Upper lobe of left lung (tissue), 6 donors: ENCODE data around the gene PTCHD1. TPM values are rescaled to one million over a fixed set of nuclear protein-coding genes. Genes with fewer than 3 reads are reported as not detected.
A peak's percentile ranks its signal among the peaks of the same experiment; 100 is the strongest.

Experiments
- ATAC-seq, 2 donors: fragments of 200-7000 bp; cut with Tn5 transposase; one replicate each; pipeline ENCODE4 v1.9.1; 2022; ENCODE audit warnings: mild to moderate bottlenecking in 2 of 2, moderate library complexity in 2 of 2; ENCODE audit not compliant: low FRiP score in 2 of 2
- DNase-seq, 2 donors: peaks; one replicate each; pipeline ENCODE4 v3.0.0-alpha.2; 2019 to 2020
- H3K27ac ChIP-seq, 4 donors: fragments of 200-600 bp; sonication (generic); one replicate each; pipeline ENCODE4 v1.5.1; 2016 to 2019
- H3K27me3 ChIP-seq, 4 donors: fragments of 200-600 bp; sonication (generic); one replicate each; pipeline ENCODE4 v1.5.1; 2017 to 2019
- H3K36me3 ChIP-seq, 4 donors: fragments of 200-600 bp; sonication (generic); one replicate each; pipeline ENCODE4 v1.5.1; 2016 to 2019
- H3K4me1 ChIP-seq, 4 donors: fragments of 200-600 bp; sonication (generic); one replicate each; pipeline ENCODE4 v1.5.1; 2018 to 2019
- H3K4me3 ChIP-seq, 4 donors: fragments of 200-600 bp; sonication (generic); one replicate each; pipeline ENCODE4 v1.5.1; 2017 to 2019; ENCODE audit warnings: mild to moderate bottlenecking in 2 of 4, moderate library complexity in 1 of 4
- H3K9me3 ChIP-seq, 4 donors: fragments of 200-600 bp; sonication (generic); one replicate each; pipeline ENCODE4 v1.5.1; 2018 to 2019
- EP300 ChIP-seq, 4 donors: sonication (generic); formaldehyde crosslinking; IDR thresholded peaks; one replicate each; pipeline ENCODE4 v1.5.1; 2017; ENCODE audit warnings: antibody characterized with exemption in 4 of 4, control low read depth in 2 of 4
- POLR2A ChIP-seq, 4 donors: fragments of 450-650 bp; IDR thresholded peaks; one replicate each; pipeline ENCODE4 v1.5.1; 2016 to 2017; ENCODE audit warnings: antibody characterized with exemption in 4 of 4, mild to moderate bottlenecking in 2 of 4
- POLR2AphosphoS5 ChIP-seq, 2 donors: sonication (generic); formaldehyde crosslinking; IDR thresholded peaks; one replicate each; pipeline ENCODE4 v1.5.1; 2017; ENCODE audit warnings: antibody characterized with exemption in 2 of 2
- WGBS, 2 donors: methylation state at CpG; one replicate each; pipeline ENCODE4 v1.1.5; 2017 to 2018; 5-methylcytosine and 5-hydroxymethylcytosine counted together
- total RNA-seq, 6 donors: library from RNA; depleted of rRNA in 4 of 6; stranded (reverse); fragments of >200 nt in 4 of 6; gene quantifications; one replicate each; pipeline versions ENCODE4 v1.1.0 to v1.2.1, GENCODE V29; 2016 to 2021
- TF ChIP-seq, protein P1 (sequence below), 6 experiments: fragments of 450-650 bp in 4 of 6; fragments of 200-600 bp in 2 of 6; sonication (generic) in 2 of 6; IDR thresholded peaks; one replicate each; pipeline ENCODE4 v1.5.1; 2016 to 2019; ENCODE audit warnings: antibody characterized with exemption in 6 of 6
- donor health status: DM: no; HTN: no; CAD: no; lungs with moderate emphysema.
- donor health status: DM: no; HTN: yes; CAD: no; lungs with severe emphysema.

PTCHD1 gene
- 1 to 10 TPM in 3 of 6 donors, under 1 TPM in 3; 0.61 to 2.2 (median 1.4) TPM for total RNA-seq

DNA sequence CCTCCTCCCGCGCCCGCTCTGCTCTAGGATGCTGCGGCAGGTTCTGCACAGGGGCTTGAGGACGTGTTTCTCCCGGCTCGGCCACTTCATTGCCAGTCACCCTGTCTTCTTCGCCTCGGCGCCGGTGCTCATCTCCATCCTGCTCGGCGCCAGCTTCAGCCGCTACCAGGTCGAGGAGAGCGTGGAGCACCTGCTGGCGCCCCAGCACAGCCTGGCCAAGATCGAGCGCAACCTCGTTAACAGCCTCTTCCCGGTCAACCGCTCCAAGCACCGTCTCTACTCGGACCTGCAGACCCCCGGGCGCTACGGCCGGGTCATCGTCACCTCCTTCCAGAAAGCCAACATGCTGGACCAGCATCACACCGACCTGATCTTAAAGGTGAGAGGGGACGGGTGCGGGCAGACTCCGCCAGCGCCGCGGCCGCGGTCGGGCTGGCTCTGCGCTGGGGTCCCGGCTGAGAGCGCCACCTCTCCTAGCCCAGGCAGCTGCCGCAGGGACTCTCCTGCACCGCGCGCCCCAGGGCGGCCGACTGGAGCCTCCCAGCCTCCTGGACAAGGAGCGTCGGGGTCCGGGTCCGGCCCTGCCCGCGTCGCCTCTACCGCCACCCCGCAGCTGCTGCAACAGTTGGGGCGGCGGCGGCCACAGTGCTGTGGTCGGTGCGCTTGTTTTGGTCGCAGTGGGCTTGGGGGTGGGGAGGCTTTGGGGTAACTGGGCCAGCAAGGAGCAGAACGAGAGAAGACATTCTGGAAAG is at the start of gene PTCHD1:
PTCHD1 (plus strand) TSS at position 2 of the 752 bp plus-strand sequence; CDS start at position 29, 27 bp downstream.
- DNase-seq: peak in 1 of 2 donors; percentile 60
- H3K36me3 ChIP-seq: no peaks in the 10 kb centered on the region
- H3K27me3 ChIP-seq: peaks cover 0 to 28% (median 0%) of the 10 kb centered on the region in 4 donors
- peak within 1 kb of the TSS in 3 of 4 donors; percentile 37 to 42 (median 38) for H3K4me3 ChIP-seq
- no peak for TF ChIP-seq EP300 (IDR thresholded peaks at IDR 0.05)
- TF ChIP-seq, protein P1, sequence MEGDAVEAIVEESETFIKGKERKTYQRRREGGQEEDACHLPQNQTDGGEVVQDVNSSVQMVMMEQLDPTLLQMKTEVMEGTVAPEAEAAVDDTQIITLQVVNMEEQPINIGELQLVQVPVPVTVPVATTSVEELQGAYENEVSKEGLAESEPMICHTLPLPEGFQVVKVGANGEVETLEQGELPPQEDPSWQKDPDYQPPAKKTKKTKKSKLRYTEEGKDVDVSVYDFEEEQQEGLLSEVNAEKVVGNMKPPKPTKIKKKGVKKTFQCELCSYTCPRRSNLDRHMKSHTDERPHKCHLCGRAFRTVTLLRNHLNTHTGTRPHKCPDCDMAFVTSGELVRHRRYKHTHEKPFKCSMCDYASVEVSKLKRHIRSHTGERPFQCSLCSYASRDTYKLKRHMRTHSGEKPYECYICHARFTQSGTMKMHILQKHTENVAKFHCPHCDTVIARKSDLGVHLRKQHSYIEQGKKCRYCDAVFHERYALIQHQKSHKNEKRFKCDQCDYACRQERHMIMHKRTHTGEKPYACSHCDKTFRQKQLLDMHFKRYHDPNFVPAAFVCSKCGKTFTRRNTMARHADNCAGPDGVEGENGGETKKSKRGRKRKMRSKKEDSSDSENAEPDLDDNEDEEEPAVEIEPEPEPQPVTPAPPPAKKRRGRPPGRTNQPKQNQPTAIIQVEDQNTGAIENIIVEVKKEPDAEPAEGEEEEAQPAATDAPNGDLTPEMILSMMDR (IDR thresholded peaks at IDR 0.05): no peak
- TF ChIP-seq POLR2AphosphoS5 (IDR thresholded peaks at IDR 0.05): no peak
- TF ChIP-seq POLR2A (IDR thresholded peaks at IDR 0.05): no peak
- H3K4me1 ChIP-seq: peaks cover 0 to 26% (median 1%) of the 10 kb centered on the region in 4 donors
- H3K9me3 ChIP-seq: no peaks in the 10 kb centered on the region
- no peak for ATAC-seq
- WGBS, 2 donors: 45% methylated on average over 41 of the region's 64 CpGs; no CpG with 5 or more reads in 1 of the 2 donors
- no peak within 1 kb of the TSS for H3K27ac ChIP-seq

DNA sequence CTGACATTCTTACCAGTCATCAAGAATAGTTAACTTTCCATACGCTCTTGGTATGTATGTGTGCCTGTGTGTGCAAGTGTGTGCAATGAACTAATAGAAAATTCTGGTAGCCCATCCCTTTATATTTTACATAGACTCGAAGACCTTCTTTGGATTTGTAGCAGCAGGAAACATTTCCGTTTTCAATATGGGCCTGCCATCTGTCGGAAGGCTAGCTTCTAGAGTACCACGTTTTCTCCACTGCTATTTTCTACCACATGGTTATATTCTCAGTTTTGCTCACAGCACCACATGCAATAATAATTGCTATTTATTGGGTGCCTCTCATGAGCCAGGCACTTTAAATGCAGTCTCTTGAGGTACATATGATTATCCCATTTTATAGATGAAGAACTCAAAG is 47.9 kb upstream of the PTCHD1 start:
- H3K27me3 ChIP-seq: no peaks in the 10 kb centered on the region
- H3K9me3 ChIP-seq: no peaks in the 10 kb centered on the region
- no peaks in the 10 kb centered on the region for H3K36me3 ChIP-seq
- H3K4me1 ChIP-seq: no peaks in the 10 kb centered on the region
- DNase-seq (no peak), ATAC-seq (no peak)
- no peak overlapping the region for H3K4me3 ChIP-seq
- TF ChIP-seq, protein P1 (IDR thresholded peaks at IDR 0.05): no peak
- no peak for TF ChIP-seq EP300 (IDR thresholded peaks at IDR 0.05)
- no peak overlapping the region for H3K27ac ChIP-seq
- WGBS, 2 donors: 82 to 100% methylated on average over 4 to 5 of the region's 5 CpGs

DNA sequence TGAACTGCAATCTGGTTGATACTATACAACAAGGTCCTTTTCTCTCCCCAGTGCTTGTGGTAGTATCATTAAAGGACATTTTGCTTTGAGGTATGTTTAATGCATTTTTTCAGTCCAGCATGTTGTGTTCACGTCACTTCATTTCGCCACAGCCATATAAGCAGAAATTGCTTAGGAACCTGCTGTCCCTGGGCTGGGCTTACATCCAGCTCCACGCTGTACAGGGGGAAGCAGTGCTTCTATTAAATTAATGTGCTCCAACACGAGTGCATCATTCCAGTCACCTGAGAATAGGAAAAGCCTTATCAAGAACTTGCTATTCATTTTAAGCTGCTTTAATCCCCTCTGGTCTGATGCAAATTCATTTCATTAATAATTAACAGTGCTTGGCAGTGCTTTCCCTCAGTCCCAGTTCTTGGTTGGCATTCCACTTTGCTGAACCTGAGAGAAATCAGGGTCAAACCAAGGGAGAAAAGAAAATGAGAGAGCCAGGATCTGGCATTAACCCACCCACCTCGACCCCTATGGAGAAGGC is 47.4 kb upstream of the PTCHD1 start:
- Histone ChIP-seq H3K4me1 (no peaks in the 10 kb centered on the region), H3K27ac (no peak overlapping the region), H3K9me3 (no peaks in the 10 kb centered on the region), H3K4me3 (no peak overlapping the region), H3K27me3 (no peaks in the 10 kb centered on the region), H3K36me3 (no peaks in the 10 kb centered on the region)
- TF ChIP-seq EP300 (IDR thresholded peaks at IDR 0.05) (no peak), POLR2A (IDR thresholded peaks at IDR 0.05) (no peak), POLR2AphosphoS5 (IDR thresholded peaks at IDR 0.05) (no peak)
- TF ChIP-seq, protein P1 (IDR thresholded peaks at IDR 0.05): no peak
- DNase-seq (no peak), ATAC-seq (no peak)
- WGBS, 2 donors: 55 to 59% methylated on average over 5 of the region's 5 CpGs

DNA sequence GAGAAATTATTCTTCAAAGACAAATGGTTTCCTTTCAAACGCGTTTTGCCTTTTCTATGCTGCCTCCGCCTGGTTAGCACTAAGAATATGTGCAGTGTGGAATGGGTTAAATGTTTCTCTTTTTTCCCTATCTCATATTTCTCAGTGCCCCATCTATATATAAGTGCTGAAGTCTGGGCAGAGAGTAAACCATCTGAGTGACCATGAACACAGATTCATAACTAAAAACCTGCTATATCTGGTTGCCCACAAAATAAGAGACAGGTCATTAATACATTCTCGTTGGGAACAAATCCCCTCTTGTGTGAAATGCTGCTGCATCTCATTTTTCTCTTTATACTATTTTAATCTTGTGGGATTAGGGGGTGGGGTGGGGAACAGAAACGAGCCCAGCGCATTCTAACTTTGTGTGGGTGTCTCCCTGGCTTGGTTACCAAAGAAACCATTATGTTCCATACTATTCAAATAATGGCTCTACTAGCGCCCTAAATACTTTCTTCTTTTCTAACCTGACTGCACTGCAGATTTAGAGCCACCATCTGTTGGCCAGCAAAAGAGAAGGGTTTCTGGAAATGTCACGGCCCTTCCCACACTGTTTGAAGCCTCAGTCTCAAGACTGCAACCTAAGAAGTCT is 42.2 kb upstream of the PTCHD1 start:
- H3K27me3 ChIP-seq: no peaks in the 10 kb centered on the region
- H3K9me3 ChIP-seq: no peaks in the 10 kb centered on the region
- TF ChIP-seq POLR2A (IDR thresholded peaks at IDR 0.05) (no peak), EP300 (IDR thresholded peaks at IDR 0.05) (no peak), POLR2AphosphoS5 (IDR thresholded peaks at IDR 0.05) (no peak)
- TF ChIP-seq, protein P1 (IDR thresholded peaks at IDR 0.05): no peak
- no peak overlapping the region for H3K27ac ChIP-seq
- no peaks in the 10 kb centered on the region for H3K4me1 ChIP-seq
- H3K36me3 ChIP-seq: no peaks in the 10 kb centered on the region
- ATAC-seq: no peak
- no peak overlapping the region for H3K4me3 ChIP-seq
- 66 to 72% methylated on average over 7 to 8 of the region's 8 CpGs for WGBS, 2 donors
- no peak for DNase-seq
